GM18505 (cell line): ENCODE measurements around the gene TLN1.

Source experiments
- ATAC-seq: cut with Tn5 transposase; IDR thresholded peaks from one replicate; pipeline ENCODE4 v1.9.1; 2021; ENCODE audit not compliant: unreplicated experiment
- POLR2A ChIP-seq: IDR thresholded peaks from 4 replicates; pipeline ENCODE4 v1.6.1; 2011; ENCODE audit warnings: borderline replicate concordance; ENCODE audit not compliant: insufficient read depth, insufficient read length; ENCODE audit errors: extremely low read depth

Gene TLN1

DNA sequence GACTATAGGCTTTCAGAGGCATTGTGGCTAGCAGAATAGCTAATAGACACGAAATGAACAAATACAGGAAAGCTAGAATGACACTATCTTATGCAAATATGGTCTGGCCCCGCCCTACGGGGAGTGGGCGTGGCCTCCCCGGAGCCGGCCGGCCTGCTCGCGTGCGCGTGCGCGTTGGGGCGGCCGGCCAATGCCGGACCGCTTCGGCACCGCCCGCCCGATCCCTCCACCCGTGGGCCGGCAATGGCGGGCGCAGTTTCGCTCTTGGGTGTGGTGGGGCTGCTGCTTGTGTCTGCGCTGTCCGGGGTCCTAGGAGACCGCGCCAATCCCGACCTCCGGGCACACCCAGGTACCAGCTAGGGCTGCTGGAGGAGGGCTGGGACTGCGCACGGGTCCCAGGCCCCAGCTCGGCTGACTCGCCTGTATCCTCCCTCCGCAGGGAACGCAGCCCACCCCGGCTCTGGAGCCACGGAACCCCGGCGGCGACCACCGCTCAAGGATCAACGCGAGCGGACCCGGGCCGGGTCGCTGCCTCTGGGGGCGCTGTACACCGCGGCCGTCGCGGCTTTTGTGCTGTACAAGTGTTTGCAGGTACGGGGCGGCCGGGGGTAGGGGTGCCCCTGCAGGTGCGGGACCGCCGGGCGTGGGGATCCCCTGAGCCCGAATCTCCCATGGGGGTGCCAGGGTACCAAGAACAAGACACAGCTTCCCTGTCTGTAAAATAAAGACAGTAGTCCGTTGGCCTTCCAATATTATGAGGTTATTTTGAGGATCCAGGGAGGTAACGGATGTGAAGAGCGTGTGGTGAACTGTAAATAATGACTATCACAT lies 73.6 kb downstream of the TLN1 start, which contains the start of gene CCDC107:
Gene CCDC107, plus strand, starts transcription at position 156 of the 831 bp plus-strand sequence. Its CDS starts 88 bp downstream, at position 244.
- peak; percentile 90 for TF ChIP-seq POLR2A
- peak; percentile 55 for ATAC-seq

DNA sequence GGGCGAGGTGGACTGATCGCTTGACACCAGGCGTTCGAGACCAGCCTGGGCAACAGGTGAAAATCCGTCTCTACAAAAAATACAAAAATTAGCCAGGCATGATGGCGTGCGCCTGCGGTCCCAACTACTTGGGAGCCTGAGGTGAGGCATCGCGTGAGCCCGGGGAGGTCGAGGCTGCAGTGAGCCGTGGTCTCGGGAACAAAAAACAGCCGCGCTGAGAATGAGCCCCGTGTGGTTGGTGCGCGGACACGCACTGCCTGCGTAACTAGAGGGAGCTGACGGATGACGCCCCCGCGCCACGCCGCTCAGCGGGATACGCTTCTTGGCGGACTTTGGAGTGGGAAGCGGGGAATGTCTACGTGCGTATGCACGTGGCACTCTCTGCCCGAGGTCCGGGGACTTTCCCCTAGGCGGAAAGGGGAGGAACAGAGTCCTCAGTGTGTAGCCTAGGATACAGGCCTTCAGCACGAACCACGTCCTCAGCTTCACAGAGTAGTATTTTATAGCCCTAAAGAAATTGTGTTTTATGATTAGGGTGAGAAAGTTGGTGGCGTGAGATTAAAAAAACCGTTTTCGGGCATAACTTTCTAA lies 74.4 kb downstream of the TLN1 start, which contains the start of gene RMRP:
Gene RMRP, minus strand, starts transcription at position 474 of the 591 bp plus-strand sequence.
- ATAC-seq = peak; percentile 77
- no peak for TF ChIP-seq POLR2A

DNA sequence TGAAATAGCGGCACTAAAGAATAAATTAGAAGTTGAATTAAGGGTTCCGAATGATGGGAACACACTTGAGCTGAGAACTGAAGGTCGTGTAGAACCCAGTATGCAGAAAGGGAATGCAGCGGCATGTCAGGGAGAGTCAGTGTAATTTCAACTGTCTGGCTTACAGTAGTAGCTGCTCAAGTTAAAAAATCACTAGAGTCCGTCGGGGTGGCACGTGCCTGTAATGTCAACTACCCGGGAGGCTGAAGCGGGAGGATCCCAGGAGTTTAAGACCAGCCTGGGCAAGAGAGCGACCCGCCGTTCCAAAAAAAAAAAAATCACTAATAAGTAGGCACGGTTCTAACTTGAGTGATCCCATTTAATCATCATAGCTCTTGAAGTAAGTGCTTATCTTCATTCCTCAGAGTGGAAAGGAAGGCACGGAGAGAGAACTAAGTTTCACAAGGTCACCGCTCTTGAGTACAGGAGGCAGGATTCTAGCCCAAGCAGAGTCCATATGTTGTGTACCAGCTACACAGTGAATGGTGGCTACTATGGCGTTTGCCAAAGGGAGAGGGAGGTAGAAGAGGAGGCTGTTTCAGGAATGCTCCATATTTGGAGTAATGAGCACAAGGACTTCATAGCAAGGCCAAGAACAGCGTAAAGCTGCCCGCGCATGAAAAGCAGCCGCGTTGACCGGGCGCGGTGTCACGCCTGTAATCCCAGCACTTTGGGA lies 75.0 kb downstream of the TLN1 start:
- no peak for ATAC-seq
- no peak for TF ChIP-seq POLR2A

DNA sequence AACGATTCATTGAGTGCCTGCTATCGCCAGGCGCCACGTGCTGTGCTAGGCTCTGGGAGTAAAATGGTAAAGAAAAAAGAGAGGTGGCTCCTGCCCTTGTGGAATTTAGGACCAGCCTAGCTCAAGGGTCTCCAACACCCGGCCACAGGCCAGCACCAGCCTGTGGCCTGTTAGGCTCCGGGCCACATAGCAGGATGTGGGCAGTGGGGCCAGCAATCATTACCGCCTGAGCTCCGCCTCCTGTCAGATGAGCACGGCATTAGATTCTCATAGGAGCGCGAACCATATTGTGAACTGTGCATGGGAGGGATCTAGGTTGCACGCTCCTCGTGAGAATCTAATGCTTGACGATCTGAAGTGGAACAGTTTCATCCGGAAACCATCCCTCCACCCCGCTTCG lies 75.6 kb downstream of the TLN1 start:
- no peak for TF ChIP-seq POLR2A
- no peak for ATAC-seq

DNA sequence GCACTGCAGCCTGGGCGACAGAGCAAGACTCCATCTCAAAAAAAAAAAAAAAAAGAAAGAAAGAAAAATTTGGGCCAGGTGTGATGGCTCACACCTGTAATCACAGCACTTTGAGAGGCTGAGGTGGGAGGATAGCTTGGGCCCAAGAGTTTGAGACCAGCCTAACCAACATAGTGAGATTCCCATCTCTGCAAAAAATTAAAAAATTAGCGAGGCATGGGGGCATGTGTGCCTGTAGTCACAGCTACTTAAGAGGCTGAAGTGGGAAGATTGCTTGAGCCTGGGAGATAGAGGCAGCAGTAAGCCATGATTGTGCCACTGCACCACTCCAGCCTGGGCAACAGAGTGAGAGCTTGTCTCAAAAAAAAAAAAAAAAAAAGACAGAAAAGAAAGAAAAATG lies 78.4 kb downstream of the TLN1 start:
- ATAC-seq = no peak
- no peak for TF ChIP-seq POLR2A

DNA sequence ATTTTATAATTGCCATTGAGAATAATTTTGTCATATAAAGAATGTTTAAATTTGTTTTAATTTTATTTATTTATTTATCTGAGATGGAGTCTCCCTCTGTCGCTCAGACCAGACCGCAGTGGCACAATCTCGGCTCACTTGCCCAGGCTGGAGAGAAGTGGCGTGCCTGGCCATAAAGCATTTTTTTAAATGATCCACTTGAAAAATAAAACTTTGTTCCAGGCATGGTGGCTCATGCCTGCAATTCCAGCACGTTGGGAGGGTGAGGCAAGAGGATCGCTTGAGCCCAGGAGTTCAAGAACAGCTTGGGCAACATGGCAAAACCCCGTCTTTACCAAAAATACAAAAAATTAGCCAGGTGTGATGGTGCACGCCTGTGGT lies 79.2 kb downstream of the TLN1 start:
- ATAC-seq = no peak
- no peak for TF ChIP-seq POLR2A

DNA sequence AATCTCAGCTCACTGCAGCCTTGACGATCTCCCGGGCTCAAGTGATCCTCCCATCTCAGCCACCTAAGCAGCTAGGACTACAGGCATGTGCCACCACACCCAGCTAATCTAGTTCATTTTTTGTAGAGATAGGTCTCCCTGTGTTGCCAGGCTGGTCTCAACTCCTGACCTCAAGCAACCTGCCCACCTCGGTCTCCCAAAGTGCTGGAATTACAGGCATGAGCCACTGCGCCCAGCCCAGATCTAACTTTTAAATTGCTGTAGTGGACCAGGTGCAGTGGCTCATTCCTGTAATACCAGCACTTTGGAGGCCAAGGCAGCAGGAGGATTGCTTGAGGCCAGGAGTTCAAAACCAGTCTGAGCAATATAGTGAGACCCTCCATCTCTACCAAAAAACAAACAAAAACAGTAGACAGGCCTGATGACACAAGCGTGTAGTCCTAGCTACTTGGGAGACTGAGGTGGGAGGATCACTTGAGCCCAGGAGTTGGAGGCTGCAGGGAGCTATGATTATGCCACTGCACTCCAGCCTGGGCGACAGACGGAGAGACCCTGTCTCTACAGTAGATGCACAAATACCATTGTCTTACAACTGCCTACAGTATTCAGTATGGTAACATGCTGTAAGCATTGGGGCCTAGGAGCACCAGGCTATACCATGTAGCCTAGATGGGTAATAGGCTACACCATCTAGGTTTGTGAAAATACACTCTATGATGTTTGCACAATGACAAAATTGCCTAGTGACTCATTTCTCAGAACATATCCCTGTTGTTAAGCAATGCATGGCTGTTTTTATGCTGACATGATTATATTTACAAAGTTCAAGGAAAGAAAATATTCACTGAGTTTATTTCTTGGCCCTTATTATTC lies 79.8 kb downstream of the TLN1 start:
- no peak for TF ChIP-seq POLR2A
- no peak for ATAC-seq

DNA sequence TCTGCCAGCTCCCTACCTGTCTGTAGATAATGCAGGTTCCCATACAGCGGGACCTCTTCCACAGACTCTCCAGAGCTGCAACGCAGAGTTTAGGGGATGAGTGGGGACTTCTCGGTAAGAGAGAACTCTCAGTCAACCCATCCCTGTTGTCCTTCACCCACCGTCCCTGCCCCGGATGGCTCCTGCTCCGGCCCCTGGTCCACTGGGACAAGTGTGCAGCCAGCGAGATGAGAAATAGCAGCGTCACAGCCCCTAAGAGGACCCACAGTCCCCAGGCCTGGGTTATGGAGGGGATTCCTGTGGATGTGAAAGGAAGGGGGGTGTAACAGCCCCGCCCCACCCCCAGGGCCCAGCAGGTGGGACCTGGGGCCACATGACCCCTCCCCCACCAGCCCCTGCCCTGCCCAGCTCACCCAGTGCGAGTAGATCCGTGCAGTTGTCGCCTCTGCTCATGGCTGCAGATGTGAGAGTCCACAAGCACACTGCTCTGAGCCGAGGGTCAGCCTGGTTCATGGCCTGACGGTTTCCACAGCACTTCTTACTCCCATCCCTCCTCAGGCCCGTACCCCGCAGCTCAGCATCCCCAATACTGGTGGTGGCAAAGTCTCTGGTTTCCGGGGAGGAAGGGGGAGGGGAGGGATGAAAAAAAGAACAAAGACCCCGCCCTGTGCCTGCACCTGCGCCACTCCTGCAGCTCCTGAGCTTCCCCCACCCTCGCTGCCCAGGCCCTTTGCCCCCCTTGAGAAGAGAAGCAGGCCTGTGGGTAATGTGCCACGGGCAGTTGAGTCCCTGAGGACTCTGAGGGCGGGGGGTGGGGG lies 81.4 kb downstream of the TLN1 start, which contains the start of gene SIT1:
Gene SIT1, minus strand, starts transcription at position 591 of the 818 bp plus-strand sequence. Its CDS starts 78 bp downstream, at position 513.
- no peak for ATAC-seq
- TF ChIP-seq POLR2A = no peak

DNA sequence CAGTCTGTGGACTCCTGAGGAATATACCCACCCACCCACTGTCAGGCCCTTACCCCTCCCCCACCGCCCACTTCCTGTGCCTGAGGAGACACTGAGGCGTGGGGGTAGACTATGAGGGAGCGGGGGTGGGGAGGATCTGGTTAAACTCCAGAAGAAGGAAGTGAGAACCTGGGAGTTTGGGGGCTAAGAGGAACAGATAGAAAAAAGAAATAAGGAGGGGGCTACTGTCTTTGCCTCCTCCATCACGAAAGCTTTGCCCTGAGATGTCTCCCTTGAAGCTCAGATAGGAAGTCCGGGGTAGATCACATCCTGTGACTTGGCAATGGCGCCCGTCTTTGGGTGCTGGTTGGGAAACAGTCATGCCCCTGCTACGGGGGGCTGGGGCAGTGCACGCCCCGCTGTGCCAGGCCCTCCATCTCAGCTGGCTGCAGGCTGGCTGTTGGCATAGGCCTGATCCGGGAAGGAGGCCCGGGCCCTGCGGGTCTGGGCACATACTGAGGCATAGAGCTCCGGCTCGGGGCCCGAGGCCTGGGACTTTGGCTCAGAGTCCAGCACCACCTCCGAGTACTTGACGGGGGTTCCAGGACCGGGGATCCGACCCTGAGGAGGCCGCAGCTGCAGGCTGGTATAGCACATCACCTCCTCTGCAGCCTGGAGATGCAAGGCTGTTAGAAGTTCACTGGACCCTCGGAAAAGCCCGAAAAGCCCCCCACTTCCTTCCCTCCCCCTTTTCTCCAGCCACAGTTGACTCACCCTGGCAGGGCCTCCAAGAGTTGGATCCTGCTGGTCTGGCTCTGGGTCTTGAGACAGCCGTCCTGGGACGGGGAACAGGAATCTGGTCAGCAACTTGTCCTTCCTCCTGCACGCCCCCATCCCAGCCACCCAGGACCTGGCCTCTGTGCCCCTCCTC lies 82.3 kb downstream of the TLN1 start:
- no peak for TF ChIP-seq POLR2A
- ATAC-seq = no peak
